WTC11 (cell line): ENCODE measurements around the gene CSH1. TPM values are rescaled to one million over a fixed set of nuclear protein-coding genes. Genes with fewer than 3 reads are reported as not detected.

Source experiments
- CREM ChIP-seq: sonication (generic); formaldehyde crosslinking; IDR thresholded peaks from 2 replicates; pipeline ENCODE4 v1.8.1; 2022; ENCODE audit warnings: mild to moderate bottlenecking, missing genetic modification reagents, moderate library complexity
- EMX1 ChIP-seq: fragments of 250-450 bp; sonication (Bioruptor Pico); IDR thresholded peaks from 2 replicates; pipeline ENCODE4 v1.8.0; 2021; ENCODE audit warnings: mild to moderate bottlenecking
- GABPB1 ChIP-seq: sonication (generic); formaldehyde crosslinking; IDR thresholded peaks from 2 replicates; pipeline ENCODE4 v1.8.1; 2023; ENCODE audit warnings: mild to moderate bottlenecking, missing genetic modification reagents
- IRF2 ChIP-seq: sonication (generic); formaldehyde crosslinking; IDR thresholded peaks from 2 replicates; pipeline ENCODE4 v1.8.0; 2022; ENCODE audit warnings: low read depth, missing genetic modification reagents, borderline replicate concordance
- JAZF1 ChIP-seq: fragments of 250-450 bp; sonication (Bioruptor Pico); IDR thresholded peaks from 2 replicates; pipeline ENCODE4 v1.9.0; 2021; ENCODE audit warnings: moderate library complexity, mild to moderate bottlenecking, inconsistent platforms
- JUN ChIP-seq: sonication (generic); formaldehyde crosslinking; IDR thresholded peaks from 2 replicates; pipeline ENCODE4 v1.8.0; 2023; ENCODE audit warnings: mild to moderate bottlenecking, missing genetic modification reagents
- NR1H2 ChIP-seq: sonication (generic); formaldehyde crosslinking; IDR thresholded peaks from 2 replicates; pipeline ENCODE4 v1.9.0; 2021; ENCODE audit warnings: mild to moderate bottlenecking, moderate library complexity, missing genetic modification reagents
- NR3C1 ChIP-seq: sonication (generic); formaldehyde crosslinking; conservative IDR thresholded peaks from 2 replicates; pipeline ENCODE4 v1.8.1; 2023; ENCODE audit warnings: low read depth, mild to moderate bottlenecking, missing genetic modification reagents
- OVOL2 ChIP-seq: fragments of 250-450 bp; sonication (Bioruptor Pico); IDR thresholded peaks from 2 replicates; pipeline ENCODE4 v1.9.0; 2021; ENCODE audit warnings: mild to moderate bottlenecking, borderline replicate concordance
- SMAD4 ChIP-seq: sonication (generic); formaldehyde crosslinking; IDR thresholded peaks from 2 replicates; pipeline ENCODE4 v1.8.0; 2022; ENCODE audit warnings: mild to moderate bottlenecking, missing genetic modification reagents
- SOX15 ChIP-seq: fragments of 250-450 bp; sonication (Bioruptor Pico); IDR thresholded peaks from 2 replicates; pipeline ENCODE4 v1.9.0; 2021; ENCODE audit warnings: mild to moderate bottlenecking
- TCF7 ChIP-seq: sonication (generic); formaldehyde crosslinking; IDR thresholded peaks from 2 replicates; pipeline ENCODE4 v1.8.0; 2022; ENCODE audit warnings: mild to moderate bottlenecking, low read depth, missing genetic modification reagents, moderate library complexity
- TEAD1 ChIP-seq: sonication (generic); formaldehyde crosslinking; IDR thresholded peaks from 2 replicates; pipeline ENCODE4 v1.8.0; 2022; ENCODE audit warnings: mild to moderate bottlenecking, missing genetic modification reagents
- TEAD4 ChIP-seq: sonication (generic); formaldehyde crosslinking; IDR thresholded peaks from 2 replicates; pipeline ENCODE4 v1.8.0; 2022; ENCODE audit warnings: mild to moderate bottlenecking, missing genetic modification reagents
- ZNF396 ChIP-seq: fragments of 250-450 bp; sonication (Bioruptor Pico); IDR thresholded peaks from 2 replicates; pipeline ENCODE4 v1.8.0; 2021; ENCODE audit warnings: mild to moderate bottlenecking, moderate library complexity, borderline replicate concordance
- ZNF416 ChIP-seq: fragments of 250-450 bp; sonication (Bioruptor Pico); IDR thresholded peaks from 2 replicates; pipeline ENCODE4 v1.9.0; 2021; ENCODE audit warnings: mild to moderate bottlenecking, inconsistent platforms
- total RNA-seq: library from RNA; stranded (reverse); gene quantifications from 3 replicates; pipeline ENCODE4 v1.2.3, GENCODE V29; 2021
- TF ChIP-seq, protein P1 (sequence below): fragments of 250-450 bp; sonication (Bioruptor Pico); conservative IDR thresholded peaks from 2 replicates; pipeline ENCODE4 v1.9.0; 2021; ENCODE audit warnings: mild to moderate bottlenecking
- TF ChIP-seq, protein P2 (sequence below): sonication (generic); formaldehyde crosslinking; conservative IDR thresholded peaks from 2 replicates; pipeline ENCODE4 v1.8.1; 2022; ENCODE audit warnings: mild to moderate bottlenecking, missing genetic modification reagents
- TF ChIP-seq, protein P3 (sequence below): sonication (generic); formaldehyde crosslinking; IDR thresholded peaks from 2 replicates; pipeline ENCODE4 v1.8.0; 2023; ENCODE audit warnings: missing genetic modification reagents, mild to moderate bottlenecking, borderline replicate concordance
- TF ChIP-seq, protein P4 (sequence below): fragments of 200-600 bp; IDR thresholded peaks from 2 replicates; pipeline ENCODE4 v1.8.0; 2022; ENCODE audit warnings: antibody characterized with exemption
- TF ChIP-seq, protein P5 (sequence below): sonication (generic); formaldehyde crosslinking; IDR thresholded peaks from 2 replicates; pipeline ENCODE4 v1.8.0; 2022; ENCODE audit warnings: mild to moderate bottlenecking, missing genetic modification reagents
- TF ChIP-seq, protein P6 (sequence below): sonication (generic); formaldehyde crosslinking; IDR thresholded peaks from 2 replicates; pipeline ENCODE4 v1.8.1; 2023; ENCODE audit warnings: mild to moderate bottlenecking, moderate library complexity, missing genetic modification reagents
- TF ChIP-seq, protein P7 (sequence below): sonication (generic); formaldehyde crosslinking; IDR thresholded peaks from 2 replicates; pipeline ENCODE4 v1.8.1; 2023; ENCODE audit warnings: mild to moderate bottlenecking, missing genetic modification reagents
- TF ChIP-seq, protein P8 (sequence below): fragments of 250-450 bp; sonication (Bioruptor Pico); IDR thresholded peaks from 2 replicates; pipeline ENCODE4 v2.1.2; 2022; ENCODE audit warnings: mild to moderate bottlenecking, moderate library complexity

The CSH1 gene
- total RNA-seq, 1 experiment from 2014 or later = not detected

DNA sequence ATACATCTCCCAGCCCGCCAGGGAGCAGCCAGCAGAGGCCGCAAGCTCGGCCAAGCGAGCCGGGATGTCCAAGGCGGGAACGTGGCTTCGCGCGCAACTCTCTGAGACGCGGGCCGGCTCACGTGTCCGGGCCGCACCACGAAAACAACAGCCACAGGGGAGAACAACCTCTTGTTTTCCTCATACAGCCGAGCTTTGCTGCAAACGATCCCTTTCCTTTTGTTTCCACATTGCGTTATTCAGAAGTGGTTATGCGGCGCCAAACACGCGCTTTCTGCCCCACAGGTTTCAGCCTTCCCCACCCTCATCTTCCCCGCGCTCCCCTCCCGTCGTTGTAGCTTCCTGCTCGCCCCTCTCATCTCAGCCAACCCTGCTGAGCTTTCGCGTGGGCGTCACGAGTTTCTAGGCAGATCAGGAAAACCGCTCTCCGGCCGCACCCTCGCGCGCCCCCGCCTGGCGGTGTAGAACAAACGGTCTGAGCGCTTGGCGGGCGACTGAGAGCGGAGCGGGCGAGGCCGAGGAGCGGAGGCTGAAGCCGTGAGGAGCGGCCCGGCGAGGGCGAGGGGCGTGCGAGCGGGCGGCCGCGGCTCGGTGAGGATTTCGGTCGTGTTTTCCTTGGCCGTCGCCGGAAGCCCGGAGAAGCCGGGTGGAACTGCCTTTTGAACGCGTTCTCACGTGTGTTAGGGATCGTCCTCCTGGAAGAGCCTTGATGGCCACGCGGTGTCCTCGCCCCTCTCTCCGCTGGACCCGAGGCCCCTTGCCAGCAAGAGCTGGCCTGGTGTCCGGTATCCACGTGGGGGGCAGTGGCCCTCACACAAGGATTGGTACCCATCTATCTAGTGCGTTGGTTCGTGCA is 47.3 kb downstream of the CSH1 start (continued):
- TF ChIP-seq, protein P1, sequence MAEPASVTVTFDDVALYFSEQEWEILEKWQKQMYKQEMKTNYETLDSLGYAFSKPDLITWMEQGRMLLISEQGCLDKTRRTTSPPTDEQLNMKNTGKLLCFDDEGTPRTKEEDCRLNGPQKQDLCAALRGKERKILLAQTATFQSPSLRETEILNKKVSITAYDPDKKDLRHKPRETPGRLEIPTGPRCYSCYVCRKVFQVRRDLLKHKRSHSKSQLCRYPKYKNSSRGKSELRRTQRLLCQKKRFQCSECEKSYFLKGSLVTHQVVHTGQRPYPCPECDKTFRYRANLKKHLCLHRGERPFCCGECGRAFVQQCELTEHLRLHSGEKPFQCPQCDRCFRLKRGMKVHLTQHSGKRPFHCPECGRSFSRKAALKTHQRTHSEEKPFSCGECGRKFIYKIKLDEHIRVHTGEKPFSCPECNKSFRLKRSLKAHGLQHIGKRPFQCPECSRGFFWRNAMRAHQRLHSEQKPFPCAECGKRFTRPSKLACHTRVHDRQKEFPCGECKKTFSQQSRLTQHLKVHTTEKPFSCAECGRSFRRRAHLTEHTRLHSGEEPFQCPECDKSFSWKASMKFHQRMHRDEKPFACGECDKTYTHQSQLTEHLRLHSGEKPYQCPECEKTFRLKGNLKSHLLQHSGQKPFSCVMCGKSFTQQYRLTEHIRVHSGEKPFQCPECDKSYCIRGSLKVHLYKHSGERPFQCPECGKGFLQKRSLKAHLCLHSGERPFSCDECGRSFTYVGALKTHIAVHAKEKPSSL (CRISPR knock-in tag) = no peak
- no peak for TF ChIP-seq NR1H2 (CRISPR knock-in tag)
- TF ChIP-seq ZNF416 = no peak
- TF ChIP-seq TEAD1 = no peak; the same call in 1 of the 2 replicates
- TF ChIP-seq, protein P2, sequence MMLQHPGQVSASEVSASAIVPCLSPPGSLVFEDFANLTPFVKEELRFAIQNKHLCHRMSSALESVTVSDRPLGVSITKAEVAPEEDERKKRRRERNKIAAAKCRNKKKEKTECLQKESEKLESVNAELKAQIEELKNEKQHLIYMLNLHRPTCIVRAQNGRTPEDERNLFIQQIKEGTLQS (CRISPR knock-in tag) = 0 out of 2 replicates have a peak, but pooled peaks have one; percentile 54
- TF ChIP-seq IRF2 (CRISPR knock-in tag) = 0 out of 2 replicates have a peak, but pooled peaks have one; percentile 85
- TF ChIP-seq NR3C1 (CRISPR knock-in tag) = no peak
- peak; percentile 89 for TF ChIP-seq TCF7 (CRISPR knock-in tag)
- TF ChIP-seq SMAD4 (CRISPR knock-in tag) = no peak
- TF ChIP-seq, protein P3, sequence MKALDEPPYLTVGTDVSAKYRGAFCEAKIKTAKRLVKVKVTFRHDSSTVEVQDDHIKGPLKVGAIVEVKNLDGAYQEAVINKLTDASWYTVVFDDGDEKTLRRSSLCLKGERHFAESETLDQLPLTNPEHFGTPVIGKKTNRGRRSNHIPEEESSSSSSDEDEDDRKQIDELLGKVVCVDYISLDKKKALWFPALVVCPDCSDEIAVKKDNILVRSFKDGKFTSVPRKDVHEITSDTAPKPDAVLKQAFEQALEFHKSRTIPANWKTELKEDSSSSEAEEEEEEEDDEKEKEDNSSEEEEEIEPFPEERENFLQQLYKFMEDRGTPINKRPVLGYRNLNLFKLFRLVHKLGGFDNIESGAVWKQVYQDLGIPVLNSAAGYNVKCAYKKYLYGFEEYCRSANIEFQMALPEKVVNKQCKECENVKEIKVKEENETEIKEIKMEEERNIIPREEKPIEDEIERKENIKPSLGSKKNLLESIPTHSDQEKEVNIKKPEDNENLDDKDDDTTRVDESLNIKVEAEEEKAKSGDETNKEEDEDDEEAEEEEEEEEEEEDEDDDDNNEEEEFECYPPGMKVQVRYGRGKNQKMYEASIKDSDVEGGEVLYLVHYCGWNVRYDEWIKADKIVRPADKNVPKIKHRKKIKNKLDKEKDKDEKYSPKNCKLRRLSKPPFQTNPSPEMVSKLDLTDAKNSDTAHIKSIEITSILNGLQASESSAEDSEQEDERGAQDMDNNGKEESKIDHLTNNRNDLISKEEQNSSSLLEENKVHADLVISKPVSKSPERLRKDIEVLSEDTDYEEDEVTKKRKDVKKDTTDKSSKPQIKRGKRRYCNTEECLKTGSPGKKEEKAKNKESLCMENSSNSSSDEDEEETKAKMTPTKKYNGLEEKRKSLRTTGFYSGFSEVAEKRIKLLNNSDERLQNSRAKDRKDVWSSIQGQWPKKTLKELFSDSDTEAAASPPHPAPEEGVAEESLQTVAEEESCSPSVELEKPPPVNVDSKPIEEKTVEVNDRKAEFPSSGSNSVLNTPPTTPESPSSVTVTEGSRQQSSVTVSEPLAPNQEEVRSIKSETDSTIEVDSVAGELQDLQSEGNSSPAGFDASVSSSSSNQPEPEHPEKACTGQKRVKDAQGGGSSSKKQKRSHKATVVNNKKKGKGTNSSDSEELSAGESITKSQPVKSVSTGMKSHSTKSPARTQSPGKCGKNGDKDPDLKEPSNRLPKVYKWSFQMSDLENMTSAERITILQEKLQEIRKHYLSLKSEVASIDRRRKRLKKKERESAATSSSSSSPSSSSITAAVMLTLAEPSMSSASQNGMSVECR (CRISPR knock-in tag) = peak; percentile 32; the same call in 1 of the 2 replicates
- TF ChIP-seq, protein P4, sequence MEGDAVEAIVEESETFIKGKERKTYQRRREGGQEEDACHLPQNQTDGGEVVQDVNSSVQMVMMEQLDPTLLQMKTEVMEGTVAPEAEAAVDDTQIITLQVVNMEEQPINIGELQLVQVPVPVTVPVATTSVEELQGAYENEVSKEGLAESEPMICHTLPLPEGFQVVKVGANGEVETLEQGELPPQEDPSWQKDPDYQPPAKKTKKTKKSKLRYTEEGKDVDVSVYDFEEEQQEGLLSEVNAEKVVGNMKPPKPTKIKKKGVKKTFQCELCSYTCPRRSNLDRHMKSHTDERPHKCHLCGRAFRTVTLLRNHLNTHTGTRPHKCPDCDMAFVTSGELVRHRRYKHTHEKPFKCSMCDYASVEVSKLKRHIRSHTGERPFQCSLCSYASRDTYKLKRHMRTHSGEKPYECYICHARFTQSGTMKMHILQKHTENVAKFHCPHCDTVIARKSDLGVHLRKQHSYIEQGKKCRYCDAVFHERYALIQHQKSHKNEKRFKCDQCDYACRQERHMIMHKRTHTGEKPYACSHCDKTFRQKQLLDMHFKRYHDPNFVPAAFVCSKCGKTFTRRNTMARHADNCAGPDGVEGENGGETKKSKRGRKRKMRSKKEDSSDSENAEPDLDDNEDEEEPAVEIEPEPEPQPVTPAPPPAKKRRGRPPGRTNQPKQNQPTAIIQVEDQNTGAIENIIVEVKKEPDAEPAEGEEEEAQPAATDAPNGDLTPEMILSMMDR = peak; percentile 35; the same call in 1 of the 2 replicates
- TF ChIP-seq, protein P5, sequence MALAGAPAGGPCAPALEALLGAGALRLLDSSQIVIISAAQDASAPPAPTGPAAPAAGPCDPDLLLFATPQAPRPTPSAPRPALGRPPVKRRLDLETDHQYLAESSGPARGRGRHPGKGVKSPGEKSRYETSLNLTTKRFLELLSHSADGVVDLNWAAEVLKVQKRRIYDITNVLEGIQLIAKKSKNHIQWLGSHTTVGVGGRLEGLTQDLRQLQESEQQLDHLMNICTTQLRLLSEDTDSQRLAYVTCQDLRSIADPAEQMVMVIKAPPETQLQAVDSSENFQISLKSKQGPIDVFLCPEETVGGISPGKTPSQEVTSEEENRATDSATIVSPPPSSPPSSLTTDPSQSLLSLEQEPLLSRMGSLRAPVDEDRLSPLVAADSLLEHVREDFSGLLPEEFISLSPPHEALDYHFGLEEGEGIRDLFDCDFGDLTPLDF (CRISPR knock-in tag) = peak; percentile 84; the same call in 1 of the 2 replicates
- no peak for TF ChIP-seq OVOL2 (CRISPR knock-in tag)
- TF ChIP-seq ZNF396 = no peak
- TF ChIP-seq CREM (CRISPR knock-in tag) = peak; percentile 91
- no peak for TF ChIP-seq GABPB1
- TF ChIP-seq EMX1 (CRISPR knock-in tag) = 0 out of 2 replicates have a peak, but pooled peaks have one; percentile 65
- no peak for TF ChIP-seq SOX15 (CRISPR knock-in tag)
- TF ChIP-seq, protein P6, sequence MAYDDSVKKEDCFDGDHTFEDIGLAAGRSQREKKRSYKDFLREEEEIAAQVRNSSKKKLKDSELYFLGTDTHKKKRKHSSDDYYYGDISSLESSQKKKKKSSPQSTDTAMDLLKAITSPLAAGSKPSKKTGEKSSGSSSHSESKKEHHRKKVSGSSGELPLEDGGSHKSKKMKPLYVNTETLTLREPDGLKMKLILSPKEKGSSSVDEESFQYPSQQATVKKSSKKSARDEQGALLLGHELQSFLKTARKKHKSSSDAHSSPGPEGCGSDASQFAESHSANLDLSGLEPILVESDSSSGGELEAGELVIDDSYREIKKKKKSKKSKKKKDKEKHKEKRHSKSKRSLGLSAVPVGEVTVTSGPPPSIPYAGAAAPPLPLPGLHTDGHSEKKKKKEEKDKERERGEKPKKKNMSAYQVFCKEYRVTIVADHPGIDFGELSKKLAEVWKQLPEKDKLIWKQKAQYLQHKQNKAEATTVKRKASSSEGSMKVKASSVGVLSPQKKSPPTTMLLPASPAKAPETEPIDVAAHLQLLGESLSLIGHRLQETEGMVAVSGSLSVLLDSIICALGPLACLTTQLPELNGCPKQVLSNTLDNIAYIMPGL (CRISPR knock-in tag) = peak; percentile 22; the same call in 1 of the 2 replicates
- TF ChIP-seq, protein P7, sequence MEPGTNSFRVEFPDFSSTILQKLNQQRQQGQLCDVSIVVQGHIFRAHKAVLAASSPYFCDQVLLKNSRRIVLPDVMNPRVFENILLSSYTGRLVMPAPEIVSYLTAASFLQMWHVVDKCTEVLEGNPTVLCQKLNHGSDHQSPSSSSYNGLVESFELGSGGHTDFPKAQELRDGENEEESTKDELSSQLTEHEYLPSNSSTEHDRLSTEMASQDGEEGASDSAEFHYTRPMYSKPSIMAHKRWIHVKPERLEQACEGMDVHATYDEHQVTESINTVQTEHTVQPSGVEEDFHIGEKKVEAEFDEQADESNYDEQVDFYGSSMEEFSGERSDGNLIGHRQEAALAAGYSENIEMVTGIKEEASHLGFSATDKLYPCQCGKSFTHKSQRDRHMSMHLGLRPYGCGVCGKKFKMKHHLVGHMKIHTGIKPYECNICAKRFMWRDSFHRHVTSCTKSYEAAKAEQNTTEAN (CRISPR knock-in tag) = peak; percentile 86
- TF ChIP-seq TEAD4 (CRISPR knock-in tag) = no peak
- TF ChIP-seq, protein P8, sequence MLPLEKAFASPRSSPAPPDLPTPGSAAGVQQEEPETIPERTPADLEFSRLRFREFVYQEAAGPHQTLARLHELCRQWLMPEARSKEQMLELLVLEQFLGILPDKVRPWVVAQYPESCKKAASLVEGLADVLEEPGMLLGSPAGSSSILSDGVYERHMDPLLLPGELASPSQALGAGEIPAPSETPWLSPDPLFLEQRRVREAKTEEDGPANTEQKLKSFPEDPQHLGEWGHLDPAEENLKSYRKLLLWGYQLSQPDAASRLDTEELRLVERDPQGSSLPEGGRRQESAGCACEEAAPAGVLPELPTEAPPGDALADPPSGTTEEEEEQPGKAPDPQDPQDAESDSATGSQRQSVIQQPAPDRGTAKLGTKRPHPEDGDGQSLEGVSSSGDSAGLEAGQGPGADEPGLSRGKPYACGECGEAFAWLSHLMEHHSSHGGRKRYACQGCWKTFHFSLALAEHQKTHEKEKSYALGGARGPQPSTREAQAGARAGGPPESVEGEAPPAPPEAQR = 0 out of 2 replicates have a peak, but pooled peaks have one; percentile 31
- TF ChIP-seq JUN = 0 out of 2 replicates have a peak, but pooled peaks have one; percentile 43
- no peak for TF ChIP-seq JAZF1 (CRISPR knock-in tag)
